Measurements from ENCODE around the gene PUDP.
"Not testable (repeated sequence)": the region's sequence is repeated elsewhere in the genome, so short reads cannot be mapped to it uniquely, and the experiment has no call there.

The PUDP gene

GRCh38 chrX:7109049-7109531 lies 38.9 kb downstream of the PUDP start:
- DNase-seq, result no peak

GRCh38 chrX:7108030-7108429 lies 39.9 kb downstream of the PUDP start:
- no peak for DNase-seq

GRCh38 chrX:7106649-7107048 lies 41.3 kb downstream of the PUDP start:
- no peak for DNase-seq

GRCh38 chrX:7102119-7102518 lies 45.8 kb downstream of the PUDP start:
- no peak for DNase-seq

- DNase-seq, result no peak
Measured at GRCh38 chrX:7100022-7100421, 47.9 kb downstream of the PUDP start.

- not testable (repeated sequence) for DNase-seq
Measured at GRCh38 chrX:7095657-7096056, 52.3 kb downstream of the PUDP start.

- no peak for DNase-seq
Measured at GRCh38 chrX:7093305-7093704, 54.6 kb downstream of the PUDP start.

GRCh38 chrX:7092543-7092942 lies 55.4 kb downstream of the PUDP start:
- no peak for DNase-seq

GRCh38 chrX:7091923-7092322 lies 56.0 kb downstream of the PUDP start:
- DNase-seq, result no peak

GRCh38 chrX:7090641-7091040 lies 57.3 kb downstream of the PUDP start:
- DNase-seq, result peak in 1 of 5 experiments; percentile 11

GRCh38 chrX:7088968-7089615 lies 58.9 kb downstream of the PUDP start:
- peak in 3 of 5 experiments; percentile 8 to 40 (median 35) for DNase-seq

GRCh38 chrX:7086384-7086783 lies 61.6 kb downstream of the PUDP start:
- peak in 1 of 5 experiments; percentile 23 for DNase-seq

- DNase-seq, result no peak
Measured at GRCh38 chrX:7085879-7086278, 62.1 kb downstream of the PUDP start.

- DNase-seq, result no peak
Measured at GRCh38 chrX:7084841-7085240, 63.1 kb downstream of the PUDP start.

- peak in 4 of 5 experiments; percentile 11 to 94 (median 50) for DNase-seq
Measured at GRCh38 chrX:7083468-7084396, 64.2 kb downstream of the PUDP start.

GRCh38 chrX:7083021-7083420 lies 64.9 kb downstream of the PUDP start:
- no peak for DNase-seq

GRCh38 chrX:7082556-7082955 lies 65.4 kb downstream of the PUDP start:
- DNase-seq, result no peak

- no peak for DNase-seq
Measured at GRCh38 chrX:7077241-7078230, 70.4 kb downstream of the PUDP start.

GRCh38 chrX:7076245-7076661 lies 71.7 kb downstream of the PUDP start:
- DNase-seq, result no peak

- DNase-seq, result no peak
Measured at GRCh38 chrX:7074908-7075204, 73.1 kb downstream of the PUDP start.

- peak in 1 of 5 experiments; percentile 26 for DNase-seq
Measured at GRCh38 chrX:7074148-7074907, 73.6 kb downstream of the PUDP start.

GRCh38 chrX:7073336-7073735 lies 74.6 kb downstream of the PUDP start:
- DNase-seq, result no peak

All from T-helper 2 cell (primary cell).